ENCODE measurements around the gene PSAPL1. TPM values are rescaled to one million over a fixed set of nuclear protein-coding genes. Genes with fewer than 3 reads are reported as not detected.

Gene PSAPL1
- total RNA-seq, 6 experiments from 2014 or later, result not detected

- Histone ChIP-seq H3K36me3 (no peaks in the 10 kb centered on the region), H3K27me3 (no peaks in the 10 kb centered on the region), H3K4me3 (no peak overlapping the region), H3K9me3 (no peaks in the 10 kb centered on the region), H3K4me1 (no peaks in the 10 kb centered on the region), H3K27ac (no peak overlapping the region)
- TF ChIP-seq CTCF (IDR thresholded peaks at IDR 0.05) (no peak), POLR2A (IDR thresholded peaks at IDR 0.05) (no peak)
- intact Hi-C loops (cut with DNase I), result no loop called here
- ATAC-seq, result no peak
- WGBS (ENCODE audit: insufficient coverage, low coverage, low lambda C conversion rate, missing lambda C conversion rate), result 85% methylated on average over 6 of the region's 8 CpGs
- DNase-seq, result no peak
Observed at GRCh38 chr4:7470522-7471128, 35.9 kb upstream of the PSAPL1 start.

GRCh38 chr4:7470111-7470510 lies 35.4 kb upstream of the PSAPL1 start:
- no peak for ATAC-seq
- 78% methylated on average over 3 of the region's 3 CpGs for WGBS (ENCODE audit: insufficient coverage, low coverage, low lambda C conversion rate, missing lambda C conversion rate)
- no peak for DNase-seq
- TF ChIP-seq POLR2A (IDR thresholded peaks at IDR 0.05) (no peak), CTCF (IDR thresholded peaks at IDR 0.05) (no peak)
- no peaks in the 10 kb centered on the region for H3K36me3 ChIP-seq
- intact Hi-C loops (cut with DNase I), result no loop called here
- no peaks in the 10 kb centered on the region for H3K4me1 ChIP-seq
- H3K27ac ChIP-seq, result no peak overlapping the region
- H3K9me3 ChIP-seq, result no peaks in the 10 kb centered on the region
- no peak overlapping the region for H3K4me3 ChIP-seq
- H3K27me3 ChIP-seq, result no peaks in the 10 kb centered on the region

- intact Hi-C loops (cut with DNase I), result loop anchor here in 1 of 2 donors (10.0 kb wide), 1 partner anchor 246 kb away; no protein-coding TSS in a partner anchor
- ATAC-seq (no peak), DNase-seq (no peak)
- H3K4me3 ChIP-seq, result no peak overlapping the region
- no peaks in the 10 kb centered on the region for H3K9me3 ChIP-seq
- H3K27ac ChIP-seq, result no peak overlapping the region
- H3K4me1 ChIP-seq, result no peaks in the 10 kb centered on the region
- no peaks in the 10 kb centered on the region for H3K36me3 ChIP-seq
- 80% methylated on average over 3 of the region's 4 CpGs for WGBS (ENCODE audit: insufficient coverage, low coverage, low lambda C conversion rate, missing lambda C conversion rate)
- no peak for TF ChIP-seq CTCF (IDR thresholded peaks at IDR 0.05)
- no peak for TF ChIP-seq POLR2A (IDR thresholded peaks at IDR 0.05)
- no peaks in the 10 kb centered on the region for H3K27me3 ChIP-seq
Observed at GRCh38 chr4:7469023-7469422, 34.3 kb upstream of the PSAPL1 start.

- Histone ChIP-seq H3K27ac (no peak overlapping the region), H3K9me3 (no peaks in the 10 kb centered on the region), H3K4me3 (no peak overlapping the region), H3K4me1 (peaks cover 0 to 12% (median 2%) of the 10 kb centered on the region in 4 donors), H3K36me3 (no peaks in the 10 kb centered on the region), H3K27me3 (no peaks in the 10 kb centered on the region)
- DNase-seq, result no peak
- 87% methylated on average over 4 of the region's 7 CpGs for WGBS (ENCODE audit: insufficient coverage, low coverage, low lambda C conversion rate, missing lambda C conversion rate)
- ATAC-seq, result no peak
- intact Hi-C loops (cut with DNase I), result loop anchor here in 1 of 2 donors (10.0 kb wide), 1 partner anchor 247 kb away; no protein-coding TSS in a partner anchor
- TF ChIP-seq CTCF (IDR thresholded peaks at IDR 0.05) (no peak), POLR2A (IDR thresholded peaks at IDR 0.05) (no peak)
Observed at GRCh38 chr4:7467471-7467870, 32.7 kb upstream of the PSAPL1 start.
